K562 (cell line): ENCODE measurements around the gene RBPJL. TPM values are rescaled to one million over a fixed set of nuclear protein-coding genes. Genes with fewer than 3 reads are reported as not detected.

Experiments used
- CEBPB ChIP-seq: fragments of 450-650 bp; IDR thresholded peaks from 2 replicates; pipeline ENCODE4 v1.6.1; 2016; ENCODE audit warnings: missing genetic modification characterization, missing compliant biosample characterization
- CEBPZ ChIP-seq: fragments of 150-350 bp; IDR thresholded peaks from 2 replicates; pipeline ENCODE4 v1.6.1; 2014; ENCODE audit warnings: low read depth, mild to moderate bottlenecking, low read length, borderline replicate concordance
- ELF4 ChIP-seq: fragments of 450-650 bp; formaldehyde crosslinking; IDR thresholded peaks from 2 replicates; pipeline ENCODE4 v1.4.0; 2022; ENCODE audit warnings: missing genetic modification characterization
- EP300 ChIP-seq: IDR thresholded peaks from 2 replicates; pipeline ENCODE4 v1.6.1; 2012; ENCODE audit warnings: low read length, improper control_type of control experiment
- ETV5 ChIP-seq: sonication (generic); formaldehyde crosslinking; IDR thresholded peaks from 2 replicates; pipeline ENCODE4 v1.4.0; 2020; ENCODE audit warnings: low read depth, mild to moderate bottlenecking, missing genetic modification reagents
- FOSL1 ChIP-seq: fragments of 200-800 bp; sonication (Bioruptor generic); conservative IDR thresholded peaks from 2 replicates; pipeline ENCODE4 v1.6.1; 2016; ENCODE audit warnings: missing genetic modification characterization, missing compliant biosample characterization
- FOXK2 ChIP-seq, 2 experiments: fragments of 450-650 bp; IDR thresholded peaks in 1 of 2; conservative IDR thresholded peaks in 1 of 2; 2 replicates each; pipeline ENCODE4 v1.6.1; 2016; ENCODE audit warnings: low read depth in 2 of 2, mild to moderate bottlenecking in 1 of 2
- GTF2F1 ChIP-seq: IDR thresholded peaks from 2 replicates; pipeline ENCODE4 v1.6.1; 2011; ENCODE audit warnings: low read depth, low read length, improper control_type of control experiment
- HDAC3 ChIP-seq: fragments of 450-650 bp; IDR thresholded peaks from 2 replicates; pipeline ENCODE4 v1.6.1; 2018; ENCODE audit warnings: borderline replicate concordance, mild to moderate bottlenecking, moderate library complexity; ENCODE audit not compliant: partially characterized antibody
- HDAC8 ChIP-seq: fragments of 450-650 bp; IDR thresholded peaks from 2 replicates; pipeline ENCODE4 v1.6.1; 2016; ENCODE audit warnings: mild to moderate bottlenecking, missing genetic modification characterization, moderate library complexity, missing compliant biosample characterization
- NFE2 ChIP-seq: IDR thresholded peaks from 2 replicates; pipeline ENCODE4 v1.6.1; 2014; ENCODE audit warnings: antibody characterized with exemption, low read depth
- PBX2 ChIP-seq, 2 experiments: IDR thresholded peaks in 1 of 2; conservative IDR thresholded peaks in 1 of 2; 2 replicates each; pipeline ENCODE4 v1.6.1; 2016; ENCODE audit warnings: low read depth in 2 of 2, mild to moderate bottlenecking in 1 of 2, missing compliant biosample characterization in 1 of 2, missing genetic modification characterization in 1 of 2, moderate library complexity in 1 of 2
- PPARD ChIP-seq: fragments of 250-450 bp; sonication (Bioruptor Pico); IDR thresholded peaks from 2 replicates; pipeline ENCODE4 v1.8.0; 2022; ENCODE audit warnings: inconsistent platforms, mild to moderate bottlenecking, moderate library complexity
- RBBP5 ChIP-seq: fragments of 200-600 bp; sonication (generic); IDR thresholded peaks from 2 replicates; pipeline ENCODE4 v1.6.1; 2012; ENCODE audit warnings: borderline replicate concordance, mild to moderate bottlenecking, low read length, control low read depth, inconsistent platforms; ENCODE audit not compliant: insufficient read depth, poor library complexity, severe bottlenecking
- SAFB2 ChIP-seq: fragments of 200-400 bp; formaldehyde crosslinking; IDR thresholded peaks from 2 replicates; pipeline ENCODE4 v1.6.1; 2018; ENCODE audit warnings: borderline replicate concordance, low read length, low read depth, moderate library complexity; ENCODE audit not compliant: severe bottlenecking
- SPI1 ChIP-seq: IDR thresholded peaks from 2 replicates; pipeline ENCODE4 v1.6.1; 2011; ENCODE audit warnings: low read depth, low read length, control low read depth, borderline replicate concordance
- STAG1 ChIP-seq: sonication (generic); formaldehyde crosslinking; IDR thresholded peaks from 2 replicates; pipeline ENCODE4 v1.5.0; 2020; ENCODE audit warnings: missing genetic modification reagents, borderline replicate concordance
- TAF9B ChIP-seq: fragments of 450-650 bp; IDR thresholded peaks from 2 replicates; pipeline ENCODE4 v1.6.1; 2018; ENCODE audit warnings: mild to moderate bottlenecking; ENCODE audit not compliant: partially characterized antibody
- YY1 ChIP-seq, 3 experiments: IDR thresholded peaks; 2 replicates each; pipeline ENCODE4 v1.6.1; 2011; ENCODE audit warnings: low read length in 2 of 3, mild to moderate bottlenecking in 2 of 3, moderate library complexity in 2 of 3, borderline replicate concordance in 1 of 3, control low read depth in 1 of 3, low read depth in 1 of 3; ENCODE audit not compliant: insufficient read depth in 3 of 3, insufficient replicate concordance in 2 of 3, control insufficient read depth in 1 of 3, insufficient read length in 1 of 3; ENCODE audit errors: extremely low read depth in 1 of 3
- ZBTB8A ChIP-seq: fragments of 450-650 bp; IDR thresholded peaks from 2 replicates; pipeline ENCODE4 v1.6.1; 2018; ENCODE audit warnings: mild to moderate bottlenecking, moderate library complexity; ENCODE audit not compliant: partially characterized antibody
- ZNF436 ChIP-seq: fragments of 250-450, 450-650 bp; sonication (Bioruptor Pico); formaldehyde crosslinking; IDR thresholded peaks from 2 replicates; pipeline ENCODE4 v1.7.0; 2020; ENCODE audit warnings: mild to moderate bottlenecking
- polyA plus RNA-seq, 8 experiments: library from polyadenylated mRNA; depleted of rRNA in 4 of 8; stranded (reverse) in 5 of 8; unstranded in 3 of 8; fragments of >200 nt; fragmentation: Nextera tagmentation in 2 of 8; fragmentation: Illumina TruSeq in 1 of 8; extraction: Ambion mirVana in 2 of 8; extraction: Trizol in 1 of 8; gene quantifications; 2 replicates each; pipeline versions ENCODE4 v1.2.1 to v1.2.3, GENCODE V29; 2011 to 2014; ENCODE audit warnings: inconsistent platforms in 1 of 8, missing spikeins in 1 of 8
- total RNA-seq, 7 experiments: library from RNA; depleted of rRNA in 6 of 7; stranded (reverse); fragments of >200 nt in 6 of 7; fragmentation: Illumina TruSeq in 2 of 7; extraction: Trizol in 2 of 7; gene quantifications; 2 replicates each; pipeline versions ENCODE4 v1.2.1 to v1.2.3, GENCODE V29; 2011 to 2021; ENCODE audit warnings: low replicate concordance in 1 of 7

The RBPJL gene
- total and polyA plus RNA-seq, 9 of the 15 experiments (the other 6 are each of a cell fraction or from before 2014, with no cell fraction given), result not detected

GRCh38 chr20:45344168-45344860 is 37.7 kb downstream of the RBPJL start (continued):
- TF ChIP-seq ZBTB8A, result no peak
- no peak for TF ChIP-seq PBX2 (CRISPR knock-in tag; IDR thresholded peaks at IDR 0.05; ENCODE audit: low read depth)
- no peak for TF ChIP-seq PBX2 (tag; conservative IDR thresholded peaks at IDR 0.05; ENCODE audit: low read depth)
- TF ChIP-seq HDAC8, result no peak
- no peak for TF ChIP-seq PPARD (CRISPR knock-in tag)
- TF ChIP-seq ETV5 (CRISPR knock-in tag), result no peak
- no peak for TF ChIP-seq SPI1
- TF ChIP-seq STAG1 (CRISPR knock-in tag), result no peak
- TF ChIP-seq TAF9B, result no peak
- no peak for TF ChIP-seq FOXK2 (conservative IDR thresholded peaks at IDR 0.05 in 1 of 2, IDR thresholded peaks at IDR 0.05 in 1 of 2; ENCODE audit: low read depth in 2 of 2)
- TF ChIP-seq EP300, result peak; percentile 63; the same call in 1 of the 2 replicates
- no peak for TF ChIP-seq GTF2F1
- TF ChIP-seq YY1 (IDR thresholded peaks at IDR 0.05; ENCODE audit: borderline replicate concordance in 1 of 3, control insufficient read depth in 1 of 3, extremely low read depth in 1 of 3, insufficient read depth in 3 of 3, insufficient read length in 1 of 3, insufficient replicate concordance in 2 of 3, low read depth in 1 of 3, low read length in 2 of 3), result peak in 1 of 3 experiments; percentile 17
- TF ChIP-seq FOSL1 (tag), result peak; percentile 95
- TF ChIP-seq RBBP5, result no peak
- TF ChIP-seq CEBPZ, result no peak
- no peak for TF ChIP-seq SAFB2
- TF ChIP-seq ZNF436 (CRISPR knock-in tag), result no peak
- TF ChIP-seq HDAC3, result no peak
- TF ChIP-seq NFE2, result peak; percentile 46
- TF ChIP-seq ELF4 (CRISPR knock-in tag), result no peak
- TF ChIP-seq CEBPB, result peak; percentile 56
